Mesenchymal stem cell (in vitro differentiated cells and primary cell): Measurements from ENCODE around the gene CAMK1G.

Experiments used
- DNase-seq: peaks from one replicate; pipeline ENCODE4 v3.0.0-alpha.2; 2013
- H2AFZ ChIP-seq: one replicate; pipeline ENCODE4 v1.6.1; 2013; ENCODE audit warnings: low read depth, mild to moderate bottlenecking, control low read depth, inconsistent platforms, low read length, moderate library complexity
- H2AK5ac ChIP-seq: 2 replicates; pipeline ENCODE4 v1.6.1; 2013; ENCODE audit warnings: low read length, moderate library complexity, mild to moderate bottlenecking, inconsistent platforms; ENCODE audit not compliant: severe bottlenecking
- H2BK120ac ChIP-seq: one replicate; pipeline ENCODE4 v1.6.1; 2013; ENCODE audit warnings: low read depth, mild to moderate bottlenecking, inconsistent platforms, low read length, moderate library complexity
- H2BK12ac ChIP-seq, 2 experiments: one replicate each; pipeline ENCODE4 v1.6.1; 2013; ENCODE audit warnings: inconsistent platforms in 2 of 2, low read length in 2 of 2, mild to moderate bottlenecking in 2 of 2, moderate library complexity in 2 of 2, control low read depth in 1 of 2
- H2BK15ac ChIP-seq: one replicate; pipeline ENCODE4 v1.6.1; 2013; ENCODE audit warnings: mild to moderate bottlenecking, low read depth, inconsistent platforms; ENCODE audit not compliant: poor library complexity, severe bottlenecking
- H2BK5ac ChIP-seq: 2 replicates; pipeline ENCODE4 v1.6.1; 2013; ENCODE audit warnings: low read depth, mild to moderate bottlenecking, low read length, control low read depth, inconsistent platforms; ENCODE audit not compliant: poor library complexity, severe bottlenecking
- H3K14ac ChIP-seq, 2 experiments: one replicate each; pipeline ENCODE4 v1.6.1; 2013; ENCODE audit warnings: inconsistent platforms in 2 of 2, low read length in 2 of 2, control low read depth in 1 of 2, mild to moderate bottlenecking in 1 of 2, moderate library complexity in 1 of 2
- H3K18ac ChIP-seq, 2 experiments: one replicate each; pipeline ENCODE4 v1.6.1; 2013; ENCODE audit warnings: inconsistent platforms in 2 of 2, low read length in 2 of 2, control low read depth in 1 of 2, low read depth in 1 of 2, mild to moderate bottlenecking in 1 of 2
- H3K23ac ChIP-seq, 2 experiments: one replicate each; pipeline ENCODE4 v1.6.1; 2013; ENCODE audit warnings: inconsistent platforms in 2 of 2, low read length in 2 of 2, mild to moderate bottlenecking in 2 of 2, moderate library complexity in 2 of 2, control low read depth in 1 of 2
- H3K27ac ChIP-seq: 2 replicates; pipeline ENCODE4 v1.5.1; 2013; ENCODE audit warnings: mild to moderate bottlenecking, moderate library complexity, low read length, control low read depth, inconsistent platforms; ENCODE audit not compliant: poor library complexity, severe bottlenecking
- H3K27me3 ChIP-seq, 2 experiments: 2 replicates each; pipeline versions ENCODE4 v1.6.1 to v1.7.0; 2013; ENCODE audit warnings: low read length in 2 of 2, mild to moderate bottlenecking in 2 of 2, moderate library complexity in 2 of 2, control low read depth in 1 of 2, inconsistent platforms in 1 of 2; ENCODE audit not compliant: control insufficient read depth in 1 of 2, insufficient read depth in 1 of 2
- H3K36me3 ChIP-seq, 2 experiments: 2 replicates each; pipeline versions ENCODE4 v1.6.1 to v1.7.0; 2013; ENCODE audit warnings: low read length in 2 of 2, control low read depth in 1 of 2, inconsistent platforms in 1 of 2, low read depth in 1 of 2, mild to moderate bottlenecking in 1 of 2; ENCODE audit not compliant: insufficient read depth in 2 of 2, control insufficient read depth in 1 of 2
- H3K4ac ChIP-seq, 2 experiments: one replicate each; pipeline ENCODE4 v1.6.1; 2013; ENCODE audit warnings: inconsistent platforms in 2 of 2, low read length in 2 of 2, mild to moderate bottlenecking in 2 of 2, moderate library complexity in 2 of 2, control low read depth in 1 of 2, low read depth in 1 of 2
- H3K4me1 ChIP-seq: 2 replicates; pipeline ENCODE4 v1.6.1; 2013; ENCODE audit warnings: low read depth, low read length, control low read depth; ENCODE audit not compliant: control insufficient read depth, insufficient read depth
- H3K4me2 ChIP-seq: 2 replicates; pipeline ENCODE4 v1.6.1; 2013; ENCODE audit warnings: low read length, mild to moderate bottlenecking, inconsistent platforms; ENCODE audit not compliant: poor library complexity, severe bottlenecking
- H3K4me3 ChIP-seq, 2 experiments: 2 replicates each; pipeline versions ENCODE4 v1.5.1 to v1.7.0; 2013; ENCODE audit warnings: low read length in 2 of 2, mild to moderate bottlenecking in 2 of 2, control low read depth in 1 of 2, low read depth in 1 of 2; ENCODE audit not compliant: insufficient read depth in 1 of 2
- H3K79me1 ChIP-seq: replicated peaks from 2 replicates; pipeline ENCODE4 v1.6.1; 2013; ENCODE audit warnings: mild to moderate bottlenecking, control low read depth, low read length, inconsistent platforms; ENCODE audit not compliant: poor library complexity, severe bottlenecking
- H3K9ac ChIP-seq: 2 replicates; pipeline ENCODE4 v1.7.0; 2013; ENCODE audit warnings: mild to moderate bottlenecking, low read length, moderate library complexity
- H3K9me3 ChIP-seq: 2 replicates; pipeline ENCODE4 v1.7.0; 2013; ENCODE audit warnings: mild to moderate bottlenecking, low read length; ENCODE audit not compliant: control insufficient read depth
- H4K8ac ChIP-seq: one replicate; pipeline ENCODE4 v1.6.1; 2013; ENCODE audit warnings: inconsistent platforms, mild to moderate bottlenecking, low read length, moderate library complexity
- H4K91ac ChIP-seq: one replicate; pipeline ENCODE4 v1.6.1; 2013; ENCODE audit warnings: mild to moderate bottlenecking, low read length, inconsistent platforms
- WGBS: methylation state at CpG from one replicate; pipeline ENCODE4 v1.1.7; 2013; ENCODE audit warnings: mixed read lengths; 5-methylcytosine and 5-hydroxymethylcytosine counted together

Gene CAMK1G

GRCh38 chr1:209565759-209566678 lies 17.5 kb upstream of the CAMK1G start:
- 38% methylated on average over 14 of the region's 15 CpGs for whole genome bisulfite sequencing
- Histone ChIP-seq H3K18ac (no peak overlapping the region), H2AFZ (no peak overlapping the region), H4K91ac (no peak overlapping the region), H3K36me3 (no peaks in the 10 kb centered on the region), H3K23ac (no peak overlapping the region), H3K79me1 (no peaks in the 10 kb centered on the region), H4K8ac (no peak overlapping the region), H2BK15ac (no peak overlapping the region), H2BK12ac (peak overlapping the region in 1 of 2 experiments; percentile 25), H3K4me3 (no peak overlapping the region), H3K27ac (no peak overlapping the region), H3K14ac (no peak overlapping the region), H3K4me2 (no peak overlapping the region), H3K9ac (no peak overlapping the region), H2AK5ac (no peak overlapping the region), H3K4me1 (no peaks in the 10 kb centered on the region), H3K27me3 (peaks cover 40 to 42% of the 10 kb centered on the region in 2 experiments), H3K4ac (no peak overlapping the region), H3K9me3 (no peaks in the 10 kb centered on the region), H2BK120ac (no peak overlapping the region), H2BK5ac (no peak overlapping the region)
- peak; percentile 79 for DNase-seq

- no peak overlapping the region for H3K4me2 ChIP-seq
- no peaks in the 10 kb centered on the region for H3K36me3 ChIP-seq
- H2BK120ac ChIP-seq: no peak overlapping the region
- no peak overlapping the region for H2BK15ac ChIP-seq
- H3K9me3 ChIP-seq: no peaks in the 10 kb centered on the region
- H3K18ac ChIP-seq: no peak overlapping the region
- no peak overlapping the region for H4K8ac ChIP-seq
- H2BK5ac ChIP-seq: no peak overlapping the region
- H3K4ac ChIP-seq: no peak overlapping the region
- H3K4me1 ChIP-seq: no peaks in the 10 kb centered on the region
- no peak overlapping the region for H3K4me3 ChIP-seq
- H2AFZ ChIP-seq: no peak overlapping the region
- no peak overlapping the region for H2AK5ac ChIP-seq
- peaks cover 39 to 49% of the 10 kb centered on the region in 2 experiments for H3K27me3 ChIP-seq
- no CpG with 5 or more reads among the region's 1 CpG for WGBS
- no peak overlapping the region for H3K23ac ChIP-seq
- peak; percentile 49 for DNase-seq
- no peak overlapping the region for H3K27ac ChIP-seq
- no peak overlapping the region for H2BK12ac ChIP-seq
- H3K9ac ChIP-seq: peak overlapping the region; percentile 14
- no peaks in the 10 kb centered on the region for H3K79me1 ChIP-seq
- no peak overlapping the region for H4K91ac ChIP-seq
- H3K14ac ChIP-seq: no peak overlapping the region
Measured at GRCh38 chr1:209567698-209568175, 15.8 kb upstream of the CAMK1G start.

- H2AFZ ChIP-seq: no peak overlapping the region
- no peak overlapping the region for H3K18ac ChIP-seq
- no peak overlapping the region for H4K91ac ChIP-seq
- no peak overlapping the region for H3K27ac ChIP-seq
- H2AK5ac ChIP-seq: no peak overlapping the region
- no peak overlapping the region for H3K14ac ChIP-seq
- H2BK5ac ChIP-seq: no peak overlapping the region
- H3K4me2 ChIP-seq: no peak overlapping the region
- peak overlapping the region in 1 of 2 experiments; percentile 70 for H3K4me3 ChIP-seq
- H3K36me3 ChIP-seq: no peaks in the 10 kb centered on the region
- no peaks in the 10 kb centered on the region for H3K9me3 ChIP-seq
- no peak overlapping the region for H2BK120ac ChIP-seq
- peak overlapping the region in 1 of 2 experiments; percentile 26 for H2BK12ac ChIP-seq
- no peaks in the 10 kb centered on the region for H3K79me1 ChIP-seq
- H4K8ac ChIP-seq: peak overlapping the region; percentile 31
- no peak overlapping the region for H3K4ac ChIP-seq
- peaks cover 36 to 53% of the 10 kb centered on the region in 2 experiments for H3K27me3 ChIP-seq
- 12% methylated on average over 9 of the region's 9 CpGs for WGBS
- peak overlapping the region; percentile 82 for H3K9ac ChIP-seq
- H2BK15ac ChIP-seq: no peak overlapping the region
- no peak overlapping the region for H3K23ac ChIP-seq
- H3K4me1 ChIP-seq: no peaks in the 10 kb centered on the region
- peak; percentile 76 for DNase-seq
Measured at GRCh38 chr1:209569455-209570207, 13.9 kb upstream of the CAMK1G start.

- no peak overlapping the region for H2BK5ac ChIP-seq
Measured at GRCh38 chr1:209570743-209571142, 12.8 kb upstream of the CAMK1G start.

More at GRCh38 chr1:209570743-209571142, 12.8 kb upstream of the CAMK1G start:
- Histone ChIP-seq H4K8ac (no peak overlapping the region), H3K14ac (no peak overlapping the region), H2BK15ac (no peak overlapping the region), H2BK120ac (no peak overlapping the region), H3K23ac (no peak overlapping the region), H4K91ac (no peak overlapping the region), H3K18ac (no peak overlapping the region), H2BK12ac (no peak overlapping the region), H3K4me2 (no peak overlapping the region), H2AFZ (no peak overlapping the region), H3K9ac (no peak overlapping the region), H3K4ac (no peak overlapping the region), H3K27ac (no peak overlapping the region), H3K4me1 (no peaks in the 10 kb centered on the region), H2AK5ac (no peak overlapping the region), H3K4me3 (no peak overlapping the region), H3K27me3 (peaks cover 26 to 53% of the 10 kb centered on the region in 2 experiments), H3K79me1 (no peaks in the 10 kb centered on the region), H3K36me3 (no peaks in the 10 kb centered on the region), H3K9me3 (no peaks in the 10 kb centered on the region)
- 57% methylated on average over 3 of the region's 3 CpGs for WGBS
- no peak for DNase-seq
